HG03354 (cell line): Measurements from ENCODE around the gene KIRREL3.

Experiments used
- ATAC-seq: cut with Tn5 transposase; IDR thresholded peaks from one replicate; pipeline ENCODE4 v1.9.1; 2021; ENCODE audit warnings: mild to moderate bottlenecking; ENCODE audit not compliant: unreplicated experiment, poor library complexity, severe bottlenecking

KIRREL3 gene

DNA sequence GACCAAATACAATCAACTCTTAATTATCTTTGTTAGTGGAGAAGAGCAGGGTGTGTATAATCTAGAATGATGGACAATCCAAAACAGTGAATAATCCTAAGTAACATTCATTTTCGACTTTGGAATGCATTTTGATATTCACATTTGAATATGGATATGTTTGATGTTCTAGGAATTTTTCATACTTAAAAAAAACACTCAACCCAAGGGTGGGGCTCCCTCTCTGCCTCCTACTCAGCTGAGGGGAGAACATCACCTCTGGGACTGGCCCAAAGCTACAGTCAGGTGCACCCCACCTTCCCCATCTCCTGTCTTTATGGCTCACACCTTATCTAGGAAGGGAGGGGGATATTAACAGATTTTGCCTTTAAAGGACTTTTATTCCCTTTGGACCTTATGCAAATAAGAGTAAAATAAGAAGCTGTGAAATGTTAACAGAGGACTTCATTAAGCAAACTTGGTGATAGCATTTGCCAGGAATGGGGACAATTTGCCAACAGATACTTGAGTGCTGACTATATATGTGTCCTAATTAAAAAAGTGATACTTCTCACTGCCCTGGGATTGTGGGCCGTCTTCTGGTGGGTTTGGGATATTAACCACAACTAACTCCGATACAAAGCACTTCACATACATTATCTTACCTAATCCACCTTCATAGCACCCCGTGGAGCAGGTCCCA, 458.1 kb downstream of the KIRREL3 start:
- ATAC-seq, result no peak

DNA sequence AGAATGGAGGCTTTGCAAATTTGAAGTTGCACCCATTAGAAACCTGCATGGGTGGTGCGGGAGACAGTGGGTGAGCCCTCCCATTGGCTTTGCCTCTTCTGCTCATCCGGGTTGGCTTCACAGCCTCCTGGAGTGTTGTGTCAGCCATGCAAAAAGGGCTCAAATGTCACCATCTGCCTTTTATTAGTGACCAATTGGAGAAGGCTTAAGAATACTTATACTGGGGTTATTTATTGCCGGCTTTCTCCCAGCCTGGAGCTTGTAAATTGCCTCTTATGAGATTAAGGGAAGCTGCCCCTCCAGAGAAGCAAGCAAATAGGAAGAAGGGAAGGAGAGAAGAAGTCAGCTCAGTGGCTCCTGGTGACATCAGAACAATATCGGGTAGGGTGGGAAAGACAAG, 462.5 kb downstream of the KIRREL3 start:
- ATAC-seq, result no peak

DNA sequence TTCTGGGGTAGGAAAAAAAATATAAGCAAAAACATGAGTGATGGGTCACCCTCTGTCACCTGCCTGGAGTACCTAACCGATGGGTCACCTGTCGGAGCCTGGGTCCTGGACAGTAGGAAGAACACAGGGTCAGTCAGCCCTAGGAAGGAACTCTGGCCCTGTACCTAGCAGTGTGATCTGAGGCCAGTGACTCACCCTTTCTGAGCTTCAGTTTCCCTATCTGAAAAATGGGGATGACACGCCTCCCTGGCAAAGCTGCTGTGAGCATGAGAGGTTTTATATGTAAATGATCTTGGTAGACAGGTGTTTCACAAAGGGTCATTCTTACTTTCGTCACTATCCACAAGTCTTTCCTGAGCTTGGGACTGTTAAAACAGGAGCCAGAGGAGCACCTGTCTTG, 463.1 kb downstream of the KIRREL3 start:
- no peak for ATAC-seq

DNA sequence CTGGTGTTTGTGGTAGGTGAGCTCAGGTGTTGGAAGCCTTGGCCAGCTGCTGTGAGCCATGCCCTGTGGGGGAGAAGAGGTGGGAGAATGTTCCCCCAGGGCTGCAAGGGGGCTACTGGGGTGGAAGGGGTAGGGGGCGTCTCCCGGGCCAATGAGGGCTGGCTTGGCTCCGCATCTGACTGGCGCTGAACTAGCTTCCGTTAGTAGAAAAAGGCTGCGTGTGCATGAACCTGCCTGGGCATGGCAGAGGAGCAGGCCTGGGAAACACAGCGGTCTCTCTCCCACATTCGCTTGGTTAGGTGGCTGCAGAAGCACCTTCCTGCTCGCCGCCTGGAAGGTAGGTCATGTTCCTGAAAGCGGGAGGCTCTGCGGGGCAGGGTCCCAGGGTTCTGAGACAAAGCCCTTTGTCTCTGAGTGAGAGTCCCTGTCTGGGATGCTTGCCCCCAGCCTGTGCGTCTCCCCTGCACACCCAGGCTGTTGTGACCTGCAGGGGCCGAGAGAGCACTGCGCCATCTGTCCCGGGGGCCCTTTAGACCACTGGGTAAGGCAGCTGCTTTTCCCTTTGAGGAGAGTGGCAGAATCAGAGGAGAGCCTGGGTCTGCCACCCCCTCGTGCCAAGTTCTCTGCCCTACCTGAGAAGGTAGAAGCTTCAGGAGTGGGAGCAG, 466.3 kb downstream of the KIRREL3 start:
- ATAC-seq, result no peak

DNA sequence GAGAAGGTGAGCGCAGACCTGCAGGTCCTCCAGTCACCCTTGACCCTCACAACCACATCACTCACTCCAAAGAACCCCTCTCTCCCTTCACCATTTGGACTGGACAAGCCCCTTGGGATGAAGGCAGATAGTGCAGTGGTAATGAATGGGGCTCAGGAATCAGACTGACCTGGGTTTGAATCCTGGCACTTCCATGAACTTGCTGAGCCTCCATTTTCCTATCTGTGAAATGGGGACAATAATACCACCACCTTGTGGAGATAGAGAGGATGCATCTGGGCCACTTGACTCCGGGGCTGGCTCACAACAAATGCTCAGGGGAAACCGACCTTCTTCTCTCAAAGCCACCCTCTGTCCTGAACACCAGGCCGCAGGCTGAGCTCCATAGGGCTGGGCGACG, 467.0 kb downstream of the KIRREL3 start:
- ATAC-seq, result no peak

DNA sequence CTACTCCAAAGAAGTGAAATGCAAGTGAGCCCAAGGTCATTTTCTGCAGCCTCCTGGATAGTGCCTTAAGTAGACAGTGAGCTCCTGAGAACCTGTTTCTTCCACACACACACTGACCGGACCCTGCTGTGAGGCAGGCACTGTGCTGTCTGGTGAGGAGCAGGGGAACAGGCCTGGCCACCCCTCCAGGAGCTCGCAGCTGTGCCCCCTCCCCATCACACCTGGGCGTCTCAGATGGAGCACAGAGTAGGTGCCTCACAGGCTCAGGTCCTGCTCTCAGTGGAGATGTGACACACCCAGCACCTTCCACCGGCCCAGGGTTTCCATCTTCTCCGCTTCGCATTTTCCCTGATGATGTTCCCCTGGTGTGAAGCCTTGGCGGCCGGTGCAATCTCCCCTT, 470.2 kb downstream of the KIRREL3 start:
- ATAC-seq, result no peak

DNA sequence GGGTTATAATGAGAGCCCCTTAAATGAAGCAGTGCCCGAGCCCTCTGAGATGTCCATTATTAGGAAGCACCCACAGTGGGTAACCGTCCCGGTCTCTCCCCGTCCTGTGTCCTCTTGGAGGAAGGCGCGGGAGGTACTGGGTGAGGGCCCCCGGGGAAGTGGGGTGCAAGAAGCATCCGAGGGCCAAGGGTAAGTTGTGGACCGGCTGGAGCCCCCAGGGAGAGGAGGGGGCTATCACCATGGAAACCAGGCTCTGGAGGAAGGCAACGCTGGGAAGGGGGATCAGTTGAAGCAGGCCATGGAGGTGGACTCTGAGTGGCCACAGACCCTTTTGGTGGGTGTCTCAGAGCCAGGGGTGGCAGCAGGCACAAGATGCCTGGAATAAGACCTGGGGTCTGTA, 471.5 kb downstream of the KIRREL3 start:
- no peak for ATAC-seq

DNA sequence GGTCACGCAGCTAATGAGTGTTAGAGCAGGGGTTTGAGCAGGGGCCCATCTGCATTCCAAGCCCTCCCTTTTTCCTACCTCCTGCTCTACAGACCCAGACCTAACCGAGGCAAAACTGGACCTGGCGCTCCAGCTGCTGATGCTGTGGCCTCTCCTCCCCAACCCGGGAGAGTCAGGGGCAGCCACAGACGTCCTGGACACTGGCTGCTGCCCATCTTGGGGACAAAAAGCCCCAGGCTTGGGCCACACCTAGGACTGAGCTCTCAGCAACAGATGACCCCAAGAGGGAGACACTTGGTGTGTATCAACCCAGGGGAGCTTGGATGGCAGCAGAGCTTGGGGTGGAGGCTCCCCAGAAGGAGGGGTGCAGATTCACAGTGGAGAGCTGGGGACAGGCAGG, 472.5 kb downstream of the KIRREL3 start:
- no peak for ATAC-seq

DNA sequence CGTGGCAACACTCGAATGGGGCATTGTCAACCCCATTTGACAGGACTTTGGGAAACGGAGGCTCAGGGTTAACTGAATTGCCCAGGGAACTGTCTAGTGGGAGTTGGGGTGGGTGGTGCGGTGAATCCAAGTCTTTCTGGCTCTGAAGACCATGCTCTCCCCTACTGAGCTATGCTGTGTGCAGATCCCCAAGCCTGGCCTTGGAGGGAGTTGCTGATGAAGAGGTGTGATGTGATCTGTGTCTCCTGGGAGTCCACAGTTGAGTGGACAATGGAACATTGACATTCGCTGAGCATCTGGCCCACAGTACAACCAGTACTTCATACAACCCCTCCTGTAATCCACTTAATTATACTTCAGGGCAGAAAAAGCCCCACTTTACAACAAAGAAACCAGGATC, 472.9 kb downstream of the KIRREL3 start:
- no peak for ATAC-seq

DNA sequence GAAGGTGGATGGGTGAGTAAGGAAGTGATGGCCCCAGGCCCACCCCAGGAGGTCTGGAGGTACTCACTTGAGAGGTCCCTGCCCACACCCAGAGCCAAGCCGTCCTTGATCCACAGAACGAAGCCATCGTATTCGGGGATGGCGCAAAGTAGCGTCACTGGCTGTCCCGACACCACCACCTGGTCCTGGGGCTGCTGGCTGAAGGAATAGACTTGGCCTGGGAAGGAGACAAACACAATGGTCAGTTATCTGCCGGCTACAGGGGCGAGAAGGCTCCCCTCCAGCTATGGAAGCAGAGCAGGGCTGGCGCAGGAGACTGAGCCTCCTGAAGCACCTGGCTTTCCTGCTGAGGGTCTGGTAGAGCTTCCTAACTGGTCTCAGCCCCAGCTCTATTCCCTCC, 474.1 kb downstream of the KIRREL3 start:
- no peak for ATAC-seq

DNA sequence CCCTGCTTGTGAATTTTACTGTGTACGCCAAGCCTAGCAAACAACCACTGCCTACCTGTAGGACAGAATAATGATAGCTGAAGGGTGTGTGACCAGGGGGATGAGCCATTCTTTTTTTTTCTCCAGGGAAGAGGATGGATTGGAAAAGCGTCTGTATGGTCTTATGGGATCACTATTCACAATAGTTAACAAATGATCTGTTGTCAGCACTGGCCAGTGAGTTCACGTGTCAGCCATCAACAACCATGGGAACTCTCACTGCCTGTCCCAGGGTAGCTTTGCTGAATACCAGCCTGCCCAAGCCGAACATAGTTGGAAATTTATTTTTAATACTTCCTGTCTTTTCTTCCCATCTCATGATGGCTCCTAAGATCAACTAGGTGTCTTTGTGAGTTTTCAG, 474.9 kb downstream of the KIRREL3 start:
- no peak for ATAC-seq

DNA sequence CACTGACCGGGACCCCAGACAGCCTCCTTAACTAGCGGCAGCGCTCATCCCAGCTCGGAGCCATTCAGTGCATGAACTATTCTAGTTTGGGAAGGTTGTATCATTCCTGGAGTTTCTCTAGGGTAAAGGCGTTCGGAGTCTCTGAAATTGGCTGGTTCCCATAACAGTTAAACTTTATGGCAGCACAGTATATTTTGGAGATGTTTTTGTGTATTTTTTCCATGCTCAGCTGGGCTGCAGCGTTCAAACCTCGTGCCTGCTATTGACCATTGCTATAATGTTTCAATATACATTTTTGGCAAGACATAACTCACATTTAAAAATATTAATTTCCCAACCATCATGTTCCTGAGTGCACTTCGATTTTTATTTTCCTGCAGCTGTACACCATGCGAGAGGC, 475.4 kb downstream of the KIRREL3 start:
- ATAC-seq, result no peak

DNA sequence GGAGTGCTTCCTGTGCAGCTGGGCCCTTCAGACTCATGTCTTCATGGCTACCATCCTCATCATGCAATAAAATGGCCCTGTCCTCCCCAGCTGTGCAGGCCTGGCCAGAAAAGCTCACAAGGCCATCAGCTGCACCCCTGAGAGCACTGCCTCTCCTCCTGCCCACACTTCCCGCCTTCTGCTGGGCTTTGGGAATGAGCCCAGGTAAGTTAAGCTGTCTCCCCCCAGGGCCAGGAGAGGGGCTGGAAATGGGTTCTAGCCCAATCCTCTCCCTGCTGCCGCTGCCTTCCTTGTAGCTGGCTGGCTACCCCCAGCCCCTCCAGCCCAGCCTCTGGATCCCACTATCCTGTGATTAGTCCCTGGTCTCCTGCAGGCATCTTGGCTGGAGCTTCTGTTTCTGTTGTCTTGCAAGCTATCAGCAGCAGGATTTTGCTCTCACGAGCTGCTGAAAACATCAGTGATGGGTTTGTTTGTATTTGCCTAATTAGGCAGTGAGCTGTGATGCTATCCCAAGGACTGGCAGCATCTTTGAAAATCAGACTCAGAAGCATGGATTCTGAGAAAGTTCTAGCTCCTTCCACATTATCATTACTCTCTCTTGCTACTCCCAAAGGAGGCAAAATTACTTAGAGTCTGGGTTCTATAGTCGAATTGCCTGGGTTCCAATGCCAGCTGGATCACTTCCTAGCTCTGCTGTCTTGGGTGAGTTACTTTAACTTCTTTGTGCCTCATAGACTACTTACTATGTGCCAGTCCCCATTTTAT, 476.9 kb downstream of the KIRREL3 start:
- ATAC-seq, result no peak

DNA sequence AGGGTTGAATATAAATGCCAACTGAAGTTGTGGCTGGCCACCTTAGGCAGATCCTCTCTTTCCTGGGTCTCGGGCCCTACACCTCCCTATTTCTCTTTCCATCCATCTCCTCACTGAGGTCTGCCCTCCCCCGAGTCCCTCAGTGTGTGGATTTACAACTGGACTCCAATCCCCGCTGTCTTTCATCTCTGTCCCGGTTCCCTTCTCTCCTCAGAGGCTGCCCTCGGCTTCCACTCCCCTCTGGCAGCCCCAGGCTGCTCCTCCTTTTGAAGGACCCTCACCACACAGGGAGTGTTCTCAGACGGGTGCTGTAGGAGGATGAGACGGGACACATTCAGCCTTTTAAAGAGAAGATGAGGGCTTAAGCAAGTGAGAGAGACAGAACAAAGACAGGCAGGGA, 478.0 kb downstream of the KIRREL3 start:
- ATAC-seq, result no peak

DNA sequence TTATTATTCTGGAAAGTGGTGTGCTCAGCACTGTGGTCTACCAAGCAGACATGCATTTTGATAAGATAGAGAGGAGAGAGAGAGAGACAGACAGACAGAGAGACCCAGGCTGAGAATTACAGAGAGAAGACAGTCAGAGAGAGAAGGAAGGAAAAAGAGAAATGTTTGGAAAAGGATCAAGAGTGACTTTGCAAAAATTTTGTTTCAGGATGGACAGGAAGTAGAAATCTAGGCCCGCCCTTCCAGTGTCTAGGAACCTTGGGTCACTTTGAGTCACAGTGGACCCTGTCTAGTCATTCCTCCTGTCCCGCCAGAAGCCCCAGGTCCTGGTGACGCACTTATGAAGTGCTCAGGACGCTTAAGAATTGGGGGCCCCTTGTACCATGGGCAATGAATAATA, 478.4 kb downstream of the KIRREL3 start:
- ATAC-seq, result no peak

DNA sequence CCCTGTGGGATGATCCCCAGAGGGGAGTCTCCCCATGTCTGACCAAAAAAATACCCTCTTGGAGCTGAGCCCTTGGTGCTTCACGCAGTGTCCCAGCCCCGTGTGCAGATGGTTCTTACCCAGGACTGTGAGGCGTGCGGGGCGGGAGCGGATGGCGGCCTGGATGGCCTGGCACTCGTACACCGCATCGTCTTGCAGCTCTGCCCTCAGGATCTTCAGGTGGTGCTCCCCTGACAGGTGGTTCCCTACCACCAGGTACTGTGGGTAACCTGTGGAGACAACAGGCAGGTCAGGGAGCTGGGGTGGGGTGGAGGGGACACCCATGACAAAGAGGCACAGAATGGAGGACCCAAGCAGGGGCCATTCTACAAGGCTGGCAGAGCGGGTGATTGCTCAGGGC, 479.4 kb downstream of the KIRREL3 start:
- ATAC-seq, result no peak

DNA sequence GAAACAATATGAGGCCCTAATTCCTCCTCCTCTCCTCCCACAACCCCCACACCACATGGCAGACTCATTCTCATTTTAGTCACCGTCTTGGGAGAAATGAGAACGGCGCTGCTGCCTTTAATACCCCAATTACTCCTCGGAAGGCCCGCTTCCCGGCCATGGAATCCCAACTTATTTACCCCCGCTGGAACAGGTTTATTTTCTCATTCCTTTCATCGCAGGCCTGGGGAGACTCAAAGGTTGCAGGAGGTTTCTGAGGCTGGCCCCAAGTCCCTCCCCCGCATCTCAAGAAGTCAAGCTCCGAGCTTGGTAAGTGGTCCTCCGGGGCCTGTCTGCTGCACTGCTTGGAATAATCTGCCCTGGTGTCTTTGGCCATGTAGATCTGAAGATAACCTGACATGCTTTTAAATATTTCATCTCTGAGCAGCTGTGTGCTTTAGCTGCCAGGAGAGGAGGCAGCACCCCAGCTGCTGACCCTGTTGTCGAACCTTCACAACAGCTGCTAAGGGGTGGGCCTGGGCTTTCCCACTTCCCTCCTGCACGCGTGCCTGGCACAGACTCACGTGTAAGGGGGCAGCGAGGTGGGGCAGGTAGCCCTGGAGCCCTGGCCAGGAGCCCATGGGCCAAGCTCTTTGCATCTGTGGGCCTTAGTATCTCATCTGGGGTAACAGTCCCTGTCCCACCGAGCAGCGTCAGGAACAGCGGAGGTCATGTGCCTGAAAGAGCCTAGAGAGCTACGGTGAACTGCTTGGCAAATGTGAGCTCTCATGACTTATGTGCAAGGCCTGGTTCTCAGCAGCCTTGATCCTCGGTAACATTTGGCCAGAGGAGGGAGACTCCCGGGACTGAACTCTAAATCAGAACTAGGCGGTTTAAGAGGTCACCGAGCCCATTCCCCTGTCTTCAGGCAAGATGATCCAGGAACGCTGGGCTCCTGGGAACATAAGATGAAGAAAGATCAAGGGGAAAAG, 480.5 kb downstream of the KIRREL3 start:
- ATAC-seq, result no peak

DNA sequence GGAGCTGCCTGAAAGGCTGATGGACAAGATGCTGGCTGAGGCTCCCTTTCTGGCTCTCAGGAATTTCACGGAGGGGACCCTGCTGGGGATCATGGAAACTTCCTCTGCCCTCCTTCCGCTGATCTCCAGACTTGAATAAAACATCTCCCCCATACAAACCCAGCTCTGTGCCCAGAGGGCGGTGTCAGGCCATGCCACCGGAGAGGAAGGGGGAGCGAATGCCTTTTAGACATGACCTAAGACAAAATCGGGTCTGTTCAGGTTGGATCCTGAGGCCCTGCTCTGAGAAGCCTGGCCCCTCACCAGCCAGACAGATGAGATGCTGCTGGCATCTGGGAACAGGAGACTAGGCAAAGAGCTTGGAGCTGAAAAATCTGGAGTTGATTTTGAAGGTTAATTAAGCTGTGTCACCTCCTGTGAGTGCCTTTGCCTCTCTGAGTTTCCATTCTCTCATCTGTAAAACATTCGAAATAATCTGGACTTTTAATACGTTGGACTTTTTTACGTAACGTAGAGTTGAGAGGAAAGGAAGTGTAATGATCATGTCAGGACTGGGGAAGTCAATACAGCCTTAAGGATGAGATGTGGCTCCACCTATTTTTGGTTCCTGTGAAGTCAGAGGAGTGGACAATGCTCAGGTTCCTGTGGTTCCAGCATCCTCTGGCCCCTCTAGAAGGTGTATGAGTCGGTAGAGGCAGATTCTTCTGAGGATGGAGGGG, 481.4 kb downstream of the KIRREL3 start:
- no peak for ATAC-seq
